K562 (cell line): ENCODE data around the gene CLIC3.

Experiments used
- ETV5 ChIP-seq: sonication (generic); formaldehyde crosslinking; IDR thresholded peaks from 2 replicates; pipeline ENCODE4 v1.4.0; 2020; ENCODE audit warnings: low read depth, mild to moderate bottlenecking, missing genetic modification reagents
- LEF1 ChIP-seq: fragments of 450-650 bp; IDR thresholded peaks from 2 replicates; pipeline ENCODE4 v1.6.1; 2016; ENCODE audit warnings: mild to moderate bottlenecking
- RFX5 ChIP-seq: IDR thresholded peaks from 2 replicates; pipeline ENCODE4 v1.6.1; 2011; ENCODE audit warnings: low read depth, mild to moderate bottlenecking, improper control_type of control experiment, low read length
- SRF ChIP-seq, 2 experiments: fragments of 250-450, 450-650 bp in 1 of 2; sonication (Bioruptor Pico) in 1 of 2; sonication (generic) in 1 of 2; formaldehyde crosslinking; IDR thresholded peaks; 2 replicates each; pipeline versions ENCODE4 v1.5.0 to v1.5.1; 2020 to 2022; ENCODE audit warnings: mild to moderate bottlenecking in 1 of 2, missing genetic modification reagents in 1 of 2
- TAF1 ChIP-seq: IDR thresholded peaks from 2 replicates; pipeline ENCODE4 v1.6.1; 2011; ENCODE audit warnings: mild to moderate bottlenecking, low read length, moderate library complexity; ENCODE audit not compliant: insufficient read depth, control insufficient read depth, severe bottlenecking; ENCODE audit errors: extremely low read depth
- TBL1XR1 ChIP-seq, 2 experiments: IDR thresholded peaks; 2 replicates each; pipeline ENCODE4 v1.6.1; 2012; ENCODE audit warnings: improper control_type of control experiment in 2 of 2, low read length in 2 of 2, mild to moderate bottlenecking in 1 of 2
- ZC3H4 ChIP-seq: sonication (generic); formaldehyde crosslinking; IDR thresholded peaks from 2 replicates; pipeline ENCODE4 v1.9.0; 2021; ENCODE audit warnings: missing genetic modification reagents, borderline replicate concordance
- TF ChIP-seq, protein P1 (sequence below): fragments of 150-350 bp; IDR thresholded peaks from 2 replicates; pipeline ENCODE4 v1.6.1; 2014; ENCODE audit warnings: low read depth, mild to moderate bottlenecking, low read length, borderline replicate concordance

DNA sequence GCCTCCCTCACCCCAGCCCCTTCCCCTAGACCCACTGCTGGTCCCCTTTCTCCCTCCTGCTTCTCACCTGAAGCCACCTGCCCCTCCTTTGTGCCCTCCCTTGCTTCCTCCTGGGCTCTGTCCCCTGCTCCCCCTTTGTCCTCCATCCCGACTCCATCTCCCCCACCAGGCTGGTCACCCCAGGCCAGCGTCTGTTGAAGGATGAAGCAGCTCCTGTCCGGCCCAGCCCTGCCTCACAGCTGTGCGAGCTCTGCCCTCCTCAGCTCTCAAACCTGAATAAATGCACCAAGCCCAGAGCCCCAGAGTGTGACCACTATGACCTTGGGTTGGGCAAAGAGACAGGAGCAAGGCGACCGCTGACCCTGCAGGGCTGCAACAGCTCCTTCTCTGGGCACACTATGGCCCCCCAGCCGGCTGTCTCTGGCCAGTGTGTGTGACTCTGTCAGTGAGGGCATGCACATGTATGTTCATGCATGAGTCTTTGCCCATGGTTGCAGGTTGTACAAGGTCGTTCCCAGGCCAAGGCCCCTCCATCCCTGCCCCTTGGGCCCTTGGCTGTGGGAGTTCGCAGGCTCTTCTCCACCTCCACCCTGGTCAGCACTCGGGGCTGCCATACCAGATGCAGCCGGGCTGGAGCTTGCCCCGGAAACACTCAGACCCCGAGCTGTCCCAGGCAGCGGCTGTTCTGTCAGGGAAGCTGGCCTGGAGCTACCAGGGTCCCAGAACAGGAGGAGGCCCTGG, 41.0 kb downstream of the CLIC3 start:
- TF ChIP-seq SRF (CRISPR knock-in tag; IDR thresholded peaks at IDR 0.05) (no peak), TAF1 (no peak), ETV5 (CRISPR knock-in tag) (no peak), TBL1XR1 (IDR thresholded peaks at IDR 0.05; ENCODE audit: low read length in 2 of 2) (no peak), ZC3H4 (CRISPR knock-in tag) (no peak), RFX5 (no peak), LEF1 (no peak)
- TF ChIP-seq, protein P1, sequence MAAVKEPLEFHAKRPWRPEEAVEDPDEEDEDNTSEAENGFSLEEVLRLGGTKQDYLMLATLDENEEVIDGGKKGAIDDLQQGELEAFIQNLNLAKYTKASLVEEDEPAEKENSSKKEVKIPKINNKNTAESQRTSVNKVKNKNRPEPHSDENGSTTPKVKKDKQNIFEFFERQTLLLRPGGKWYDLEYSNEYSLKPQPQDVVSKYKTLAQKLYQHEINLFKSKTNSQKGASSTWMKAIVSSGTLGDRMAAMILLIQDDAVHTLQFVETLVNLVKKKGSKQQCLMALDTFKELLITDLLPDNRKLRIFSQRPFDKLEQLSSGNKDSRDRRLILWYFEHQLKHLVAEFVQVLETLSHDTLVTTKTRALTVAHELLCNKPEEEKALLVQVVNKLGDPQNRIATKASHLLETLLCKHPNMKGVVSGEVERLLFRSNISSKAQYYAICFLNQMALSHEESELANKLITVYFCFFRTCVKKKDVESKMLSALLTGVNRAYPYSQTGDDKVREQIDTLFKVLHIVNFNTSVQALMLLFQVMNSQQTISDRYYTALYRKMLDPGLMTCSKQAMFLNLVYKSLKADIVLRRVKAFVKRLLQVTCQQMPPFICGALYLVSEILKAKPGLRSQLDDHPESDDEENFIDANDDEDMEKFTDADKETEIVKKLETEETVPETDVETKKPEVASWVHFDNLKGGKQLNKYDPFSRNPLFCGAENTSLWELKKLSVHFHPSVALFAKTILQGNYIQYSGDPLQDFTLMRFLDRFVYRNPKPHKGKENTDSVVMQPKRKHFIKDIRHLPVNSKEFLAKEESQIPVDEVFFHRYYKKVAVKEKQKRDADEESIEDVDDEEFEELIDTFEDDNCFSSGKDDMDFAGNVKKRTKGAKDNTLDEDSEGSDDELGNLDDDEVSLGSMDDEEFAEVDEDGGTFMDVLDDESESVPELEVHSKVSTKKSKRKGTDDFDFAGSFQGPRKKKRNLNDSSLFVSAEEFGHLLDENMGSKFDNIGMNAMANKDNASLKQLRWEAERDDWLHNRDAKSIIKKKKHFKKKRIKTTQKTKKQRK, result no peak
